Neural cell (in vitro differentiated cells): Measurements from ENCODE around the gene CCDC159. TPM values are rescaled to one million over a fixed set of nuclear protein-coding genes. Genes with fewer than 3 reads are reported as not detected.

Source experiments
- H2AFZ ChIP-seq: fragments of 200-600, 300-800 bp; sonication (generic), shearing (Covaris generic); 2 replicates; pipeline ENCODE4 v1.6.0; 2014; ENCODE audit warnings: low read depth, mild to moderate bottlenecking, antibody characterized with exemption, low read length, moderate library complexity
- H3F3A ChIP-seq: fragments of 200-600 bp; shearing (Covaris generic); 2 replicates; pipeline ENCODE4 v1.6.1; 2016; ENCODE audit warnings: mild to moderate bottlenecking, moderate library complexity, mixed read lengths, antibody characterized with exemption, low read length; ENCODE audit not compliant: insufficient read depth, poor library complexity, severe bottlenecking
- H3K27ac ChIP-seq: fragments of 200-600, 300-800 bp; sonication (generic), shearing (Covaris generic); 2 replicates; pipeline ENCODE4 v1.5.1; 2014; ENCODE audit warnings: mild to moderate bottlenecking, low read length, moderate library complexity
- H3K27me3 ChIP-seq: fragments of 300-800, 200-600 bp; sonication (generic), shearing (Covaris generic); 2 replicates; pipeline ENCODE4 v1.6.0; 2014; ENCODE audit warnings: mild to moderate bottlenecking, low read depth, low read length, moderate library complexity; ENCODE audit not compliant: insufficient read depth
- H3K36me3 ChIP-seq: fragments of 300-800, 200-600 bp; sonication (generic), shearing (Covaris generic); 2 replicates; pipeline ENCODE4 v1.5.1; 2014; ENCODE audit warnings: mild to moderate bottlenecking, antibody characterized with exemption, low read length, moderate library complexity; ENCODE audit not compliant: insufficient read depth
- H3K4me2 ChIP-seq: fragments of 300-800, 200-600 bp; sonication (generic), shearing (Covaris generic); 2 replicates; pipeline ENCODE4 v1.6.0; 2014; ENCODE audit warnings: mild to moderate bottlenecking, low read length
- H3K4me3 ChIP-seq: fragments of 300-800, 200-600 bp; sonication (generic), shearing (Covaris generic); 2 replicates; pipeline ENCODE4 v1.5.1; 2014; ENCODE audit warnings: mild to moderate bottlenecking, low read length, moderate library complexity
- H3K79me2 ChIP-seq: fragments of 200-600 bp; shearing (Covaris generic); replicated peaks from 2 replicates; pipeline ENCODE4 v1.6.0; 2014; ENCODE audit warnings: mild to moderate bottlenecking, low read length, moderate library complexity; ENCODE audit not compliant: insufficient read depth
- H3K9ac ChIP-seq: fragments of 300-800, 200-600 bp; sonication (generic), shearing (Covaris generic); 2 replicates; pipeline ENCODE4 v1.6.1; 2016; ENCODE audit warnings: mild to moderate bottlenecking, low read length, mixed read lengths
- H3K9me2 ChIP-seq: fragments of 200-600 bp; shearing (Covaris generic); 2 replicates; pipeline ENCODE4 v1.6.1; 2016; ENCODE audit warnings: mild to moderate bottlenecking, low read length, mixed read lengths; ENCODE audit not compliant: insufficient read depth
- H3K9me3 ChIP-seq: fragments of 200-600, 300-800 bp; sonication (generic), shearing (Covaris generic); 2 replicates; pipeline ENCODE4 v1.6.1; 2016; ENCODE audit warnings: mild to moderate bottlenecking, mixed run types, low read length, moderate library complexity, mixed read lengths
- H4K20me1 ChIP-seq: fragments of 200-600 bp; shearing (Covaris generic); 2 replicates; pipeline ENCODE4 v1.6.1; 2016; ENCODE audit warnings: mild to moderate bottlenecking, mixed run types; ENCODE audit not compliant: insufficient read depth
- EP300 ChIP-seq: fragments of 450-650 bp; conservative IDR thresholded peaks from 2 replicates; pipeline ENCODE4 v1.6.1; 2014; ENCODE audit warnings: antibody characterized with exemption, mild to moderate bottlenecking, moderate library complexity; ENCODE audit not compliant: poor library complexity, severe bottlenecking
- EZH2 ChIP-seq: fragments of 200-600, 300-800 bp; shearing (Covaris generic), sonication (generic); IDR thresholded peaks from 2 replicates; pipeline ENCODE4 v1.6.1; 2014; ENCODE audit warnings: antibody characterized with exemption, low read length, borderline replicate concordance, mild to moderate bottlenecking; ENCODE audit not compliant: insufficient read depth, poor library complexity, severe bottlenecking
- MXI1 ChIP-seq: fragments of 450-650 bp; conservative IDR thresholded peaks from 2 replicates; pipeline ENCODE4 v1.6.1; 2014; ENCODE audit warnings: antibody characterized with exemption, mild to moderate bottlenecking; ENCODE audit not compliant: poor library complexity, severe bottlenecking
- POLR2AphosphoS5 ChIP-seq: IDR thresholded peaks from 2 replicates; pipeline ENCODE4 v1.6.1; 2012
- RAD21 ChIP-seq: fragments of 450-650 bp; conservative IDR thresholded peaks from 2 replicates; pipeline ENCODE4 v1.6.1; 2014; ENCODE audit warnings: antibody characterized with exemption, mild to moderate bottlenecking, moderate library complexity
- SMC3 ChIP-seq: fragments of 450-650 bp; conservative IDR thresholded peaks from 2 replicates; pipeline ENCODE4 v1.6.1; 2014; ENCODE audit warnings: antibody characterized with exemption, mild to moderate bottlenecking, moderate library complexity; ENCODE audit not compliant: poor library complexity
- TAF1 ChIP-seq: IDR thresholded peaks from 2 replicates; pipeline ENCODE4 v1.6.1; 2012; ENCODE audit warnings: low read depth
- polyA plus RNA-seq: library from polyadenylated mRNA; depleted of rRNA; stranded (reverse); fragments of >200 nt; gene quantifications from 2 replicates; pipeline ENCODE4 v1.2.3, GENCODE V29; 2014
- TF ChIP-seq, protein P1 (sequence below): IDR thresholded peaks from 2 replicates; pipeline ENCODE4 v1.6.1; 2012; ENCODE audit warnings: borderline replicate concordance
- TF ChIP-seq, protein P2 (sequence below): fragments of 450-650 bp; IDR thresholded peaks from 2 replicates; pipeline ENCODE4 v1.5.1; 2014; ENCODE audit warnings: antibody characterized with exemption, mild to moderate bottlenecking, moderate library complexity; ENCODE audit not compliant: poor library complexity, severe bottlenecking

Gene CCDC159
- polyA plus RNA-seq, 1 donor from 2014 or later: 2.4 TPM

DNA sequence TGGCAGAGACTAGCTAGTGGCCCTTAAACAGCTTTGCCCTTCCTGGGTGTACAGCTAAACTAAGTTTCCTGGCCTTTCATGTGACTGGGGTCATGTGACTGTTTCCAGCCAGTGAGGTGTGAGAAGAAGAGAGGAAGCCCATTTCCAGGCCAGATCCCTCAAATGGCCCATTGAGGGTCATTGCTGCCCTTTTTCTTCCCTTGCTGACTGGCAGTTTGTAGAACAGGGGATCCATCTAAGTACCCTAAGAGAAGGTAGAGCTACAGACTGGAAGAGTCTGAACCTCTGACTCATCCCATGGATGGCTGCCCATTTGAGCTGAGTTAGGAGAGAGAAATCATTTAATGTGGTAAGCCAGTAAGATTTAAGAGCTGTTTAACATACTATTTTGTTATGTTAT lies 30.9 kb downstream of the CCDC159 start:
- Histone ChIP-seq H3K4me2 (no peak overlapping the region), H3K9ac (no peak overlapping the region), H3K36me3 (no peaks in the 10 kb centered on the region), H3K79me2 (no peaks in the 10 kb centered on the region), H3K27ac (no peak overlapping the region), H4K20me1 (no peaks in the 10 kb centered on the region), H3K9me2 (no peaks in the 10 kb centered on the region), H2AFZ (no peak overlapping the region), H3F3A (peaks cover 9% of the 10 kb centered on the region), H3K27me3 (peaks cover 5% of the 10 kb centered on the region), H3K9me3 (no peaks in the 10 kb centered on the region), H3K4me3 (no peak overlapping the region)
- TF ChIP-seq, protein P1, sequence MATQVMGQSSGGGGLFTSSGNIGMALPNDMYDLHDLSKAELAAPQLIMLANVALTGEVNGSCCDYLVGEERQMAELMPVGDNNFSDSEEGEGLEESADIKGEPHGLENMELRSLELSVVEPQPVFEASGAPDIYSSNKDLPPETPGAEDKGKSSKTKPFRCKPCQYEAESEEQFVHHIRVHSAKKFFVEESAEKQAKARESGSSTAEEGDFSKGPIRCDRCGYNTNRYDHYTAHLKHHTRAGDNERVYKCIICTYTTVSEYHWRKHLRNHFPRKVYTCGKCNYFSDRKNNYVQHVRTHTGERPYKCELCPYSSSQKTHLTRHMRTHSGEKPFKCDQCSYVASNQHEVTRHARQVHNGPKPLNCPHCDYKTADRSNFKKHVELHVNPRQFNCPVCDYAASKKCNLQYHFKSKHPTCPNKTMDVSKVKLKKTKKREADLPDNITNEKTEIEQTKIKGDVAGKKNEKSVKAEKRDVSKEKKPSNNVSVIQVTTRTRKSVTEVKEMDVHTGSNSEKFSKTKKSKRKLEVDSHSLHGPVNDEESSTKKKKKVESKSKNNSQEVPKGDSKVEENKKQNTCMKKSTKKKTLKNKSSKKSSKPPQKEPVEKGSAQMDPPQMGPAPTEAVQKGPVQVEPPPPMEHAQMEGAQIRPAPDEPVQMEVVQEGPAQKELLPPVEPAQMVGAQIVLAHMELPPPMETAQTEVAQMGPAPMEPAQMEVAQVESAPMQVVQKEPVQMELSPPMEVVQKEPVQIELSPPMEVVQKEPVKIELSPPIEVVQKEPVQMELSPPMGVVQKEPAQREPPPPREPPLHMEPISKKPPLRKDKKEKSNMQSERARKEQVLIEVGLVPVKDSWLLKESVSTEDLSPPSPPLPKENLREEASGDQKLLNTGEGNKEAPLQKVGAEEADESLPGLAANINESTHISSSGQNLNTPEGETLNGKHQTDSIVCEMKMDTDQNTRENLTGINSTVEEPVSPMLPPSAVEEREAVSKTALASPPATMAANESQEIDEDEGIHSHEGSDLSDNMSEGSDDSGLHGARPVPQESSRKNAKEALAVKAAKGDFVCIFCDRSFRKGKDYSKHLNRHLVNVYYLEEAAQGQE: no peak
- no peak for TF ChIP-seq EP300
- no peak for TF ChIP-seq MXI1
- no peak for TF ChIP-seq TAF1
- TF ChIP-seq POLR2AphosphoS5: no peak
- TF ChIP-seq EZH2: no peak
- TF ChIP-seq SMC3: no peak
- TF ChIP-seq RAD21: no peak
- TF ChIP-seq, protein P2, sequence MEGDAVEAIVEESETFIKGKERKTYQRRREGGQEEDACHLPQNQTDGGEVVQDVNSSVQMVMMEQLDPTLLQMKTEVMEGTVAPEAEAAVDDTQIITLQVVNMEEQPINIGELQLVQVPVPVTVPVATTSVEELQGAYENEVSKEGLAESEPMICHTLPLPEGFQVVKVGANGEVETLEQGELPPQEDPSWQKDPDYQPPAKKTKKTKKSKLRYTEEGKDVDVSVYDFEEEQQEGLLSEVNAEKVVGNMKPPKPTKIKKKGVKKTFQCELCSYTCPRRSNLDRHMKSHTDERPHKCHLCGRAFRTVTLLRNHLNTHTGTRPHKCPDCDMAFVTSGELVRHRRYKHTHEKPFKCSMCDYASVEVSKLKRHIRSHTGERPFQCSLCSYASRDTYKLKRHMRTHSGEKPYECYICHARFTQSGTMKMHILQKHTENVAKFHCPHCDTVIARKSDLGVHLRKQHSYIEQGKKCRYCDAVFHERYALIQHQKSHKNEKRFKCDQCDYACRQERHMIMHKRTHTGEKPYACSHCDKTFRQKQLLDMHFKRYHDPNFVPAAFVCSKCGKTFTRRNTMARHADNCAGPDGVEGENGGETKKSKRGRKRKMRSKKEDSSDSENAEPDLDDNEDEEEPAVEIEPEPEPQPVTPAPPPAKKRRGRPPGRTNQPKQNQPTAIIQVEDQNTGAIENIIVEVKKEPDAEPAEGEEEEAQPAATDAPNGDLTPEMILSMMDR: no peak

DNA sequence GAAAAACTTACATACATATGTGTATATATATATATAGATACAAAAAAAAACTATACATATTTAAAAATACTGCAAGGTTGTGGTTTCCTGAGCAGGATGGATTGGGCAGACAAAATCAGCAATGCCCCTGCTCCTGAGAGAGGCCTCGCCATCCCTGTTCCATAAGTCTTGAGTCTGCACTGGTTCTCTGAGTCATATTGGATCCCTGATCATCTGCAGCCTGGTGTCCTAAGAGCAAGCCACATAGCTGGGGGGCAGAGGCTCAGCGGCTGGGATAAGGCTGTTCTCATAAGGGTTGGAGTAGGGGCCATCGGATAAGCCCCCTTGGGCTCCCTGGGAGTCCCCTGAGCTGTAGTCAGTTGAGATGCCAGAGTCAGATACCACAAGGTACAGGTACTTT lies 31.4 kb downstream of the CCDC159 start:
- no peaks in the 10 kb centered on the region for H3K9me3 ChIP-seq
- H3K27ac ChIP-seq: no peak overlapping the region
- H3K27me3 ChIP-seq: peaks cover 9% of the 10 kb centered on the region
- peaks cover 9% of the 10 kb centered on the region for H3F3A ChIP-seq
- no peaks in the 10 kb centered on the region for H3K9me2 ChIP-seq
- H2AFZ ChIP-seq: no peak overlapping the region
- H4K20me1 ChIP-seq: no peaks in the 10 kb centered on the region
- H3K36me3 ChIP-seq: no peaks in the 10 kb centered on the region
- H3K9ac ChIP-seq: no peak overlapping the region
- H3K4me3 ChIP-seq: no peak overlapping the region
- H3K4me2 ChIP-seq: no peak overlapping the region
- TF ChIP-seq EZH2: no peak
- no peak for TF ChIP-seq EP300
- TF ChIP-seq RAD21: no peak
- TF ChIP-seq, protein P2: no peak
- TF ChIP-seq POLR2AphosphoS5: no peak
- no peak for TF ChIP-seq SMC3
- no peak for TF ChIP-seq TAF1
- TF ChIP-seq, protein P1: no peak
- H3K79me2 ChIP-seq: no peaks in the 10 kb centered on the region
